CD4-positive, alpha-beta T cell treated with Interleukin-10 for 1 hour (primary cell): ENCODE measurements around the gene MYH14.
A peak's percentile ranks its signal among the peaks of the same experiment; 100 is the strongest.
"Not testable (repeated sequence)": the region's sequence is repeated elsewhere in the genome, so short reads cannot be mapped to it uniquely, and the experiment has no call there.

Experiments
- DNase-seq: peaks from one replicate; pipeline ENCODE4 v3.0.0-alpha.2; 2020

Gene MYH14

DNA sequence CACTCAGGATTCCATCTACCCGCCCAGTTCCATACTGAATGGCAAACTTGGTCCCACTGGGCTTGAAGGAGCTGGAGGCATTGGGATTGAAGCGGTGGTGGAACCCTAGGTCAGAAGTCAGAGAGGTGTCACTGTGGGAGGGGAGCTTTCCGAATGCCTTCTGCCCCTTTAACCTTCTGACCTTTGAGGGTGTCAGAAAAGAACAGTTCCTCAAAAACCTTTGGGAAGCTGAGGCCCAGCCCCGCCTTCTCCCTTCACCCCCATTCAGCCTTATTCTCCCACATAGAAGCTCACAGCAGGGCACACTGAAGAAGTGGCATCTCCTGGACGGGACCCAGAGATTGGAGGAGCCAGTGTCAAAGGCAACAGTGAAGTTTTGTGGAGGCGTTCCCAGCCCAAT is 133.6 kb downstream of the MYH14 start:
- not testable (repeated sequence) for DNase-seq

DNA sequence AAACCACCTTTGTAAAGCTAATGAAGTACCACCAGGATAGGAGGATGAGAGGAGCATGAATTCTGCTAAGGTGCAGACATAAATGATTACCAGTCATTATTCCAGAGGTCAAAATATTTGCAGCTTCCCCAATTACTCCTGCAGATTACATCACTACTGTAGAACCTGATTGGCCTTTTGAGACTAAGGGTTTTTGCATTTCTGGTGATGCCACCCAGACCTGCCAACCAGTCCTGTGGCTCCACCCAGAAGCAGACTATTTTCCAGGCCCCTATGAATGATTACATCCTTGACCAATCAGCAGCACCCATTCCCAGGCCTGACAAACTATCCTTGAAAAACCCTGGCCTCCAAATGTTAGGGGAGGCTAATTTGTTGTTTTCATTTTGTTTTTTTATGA is 136.9 kb downstream of the MYH14 start:
- no peak for DNase-seq

DNA sequence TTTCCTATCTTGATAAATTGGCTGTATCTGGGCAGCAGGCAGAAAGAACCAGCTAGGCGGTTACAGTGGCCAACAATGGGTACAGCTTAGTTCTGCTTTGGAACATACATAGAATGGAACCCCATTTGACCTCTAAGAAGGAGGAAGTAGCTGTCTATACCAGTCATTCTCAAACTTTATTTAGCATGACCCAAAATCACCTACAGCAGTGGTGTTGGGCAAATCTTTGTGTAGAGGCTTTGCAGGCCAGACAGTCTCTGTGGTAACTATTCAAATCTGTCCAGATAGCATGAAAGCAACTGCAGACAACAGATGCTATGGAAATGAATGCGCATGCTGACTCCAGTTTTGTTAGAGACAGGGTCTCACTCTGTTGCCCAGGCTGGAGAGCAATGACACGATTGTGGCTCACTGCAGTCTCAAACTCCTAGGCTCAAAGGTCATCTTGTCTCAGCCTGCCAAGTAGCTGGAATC is 137.7 kb downstream of the MYH14 start:
- DNase-seq = no peak

DNA sequence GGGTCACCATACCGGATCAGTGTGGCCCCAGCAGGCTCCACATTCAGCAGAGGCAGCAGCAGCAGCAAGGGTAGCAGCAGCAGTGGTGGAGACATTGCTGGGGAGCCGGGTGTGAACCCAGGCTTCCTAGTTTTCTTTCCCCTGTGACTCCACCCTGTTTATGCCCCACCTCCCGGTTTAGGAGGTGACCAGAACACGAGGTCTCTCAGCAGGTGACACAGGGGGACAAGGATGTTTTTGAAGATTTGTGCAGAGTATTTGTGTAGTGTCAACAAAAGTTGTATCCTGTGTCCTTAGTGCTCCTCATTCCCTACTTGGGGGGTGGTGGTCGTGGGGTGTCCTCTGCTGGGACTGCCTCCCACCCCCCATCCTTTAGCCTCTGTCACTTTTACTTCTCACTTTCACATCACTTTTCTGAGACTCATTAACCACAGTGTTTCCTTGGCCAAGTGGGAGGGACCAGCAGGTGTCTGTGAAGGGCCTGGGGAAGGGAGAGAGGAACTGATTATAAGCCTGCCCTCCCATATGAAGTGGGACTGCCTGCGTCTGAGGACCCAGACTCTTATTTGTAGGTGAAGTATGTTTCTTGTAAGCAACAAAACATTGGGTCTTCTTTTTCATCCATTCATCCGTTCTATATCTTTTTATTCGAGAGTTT is 141.4 kb downstream of the MYH14 start:
- DNase-seq = no peak

DNA sequence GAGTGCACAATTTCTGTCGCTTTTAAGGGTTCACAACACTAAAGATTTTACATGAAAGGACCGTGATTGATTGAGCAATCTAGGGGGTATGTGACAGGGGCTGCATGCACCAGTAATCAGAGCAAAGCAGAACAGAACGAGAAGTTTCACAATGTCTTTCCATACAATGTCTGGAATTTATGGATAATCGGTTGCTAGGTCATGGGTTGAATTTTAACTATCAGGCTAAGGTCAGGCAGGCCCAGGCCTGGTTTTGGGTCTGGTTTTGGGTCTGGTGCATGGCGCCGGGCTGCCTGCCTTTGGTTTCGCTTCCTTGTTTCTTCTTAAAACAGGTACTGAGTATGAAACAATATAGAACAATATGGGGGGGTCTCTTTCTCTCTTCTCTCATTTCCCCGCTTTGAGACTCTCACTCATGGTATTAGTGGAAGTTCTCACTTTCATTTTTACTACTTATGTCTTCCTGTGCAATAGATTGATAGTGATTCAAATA is 143.7 kb downstream of the MYH14 start:
- DNase-seq = not testable (repeated sequence)

DNA sequence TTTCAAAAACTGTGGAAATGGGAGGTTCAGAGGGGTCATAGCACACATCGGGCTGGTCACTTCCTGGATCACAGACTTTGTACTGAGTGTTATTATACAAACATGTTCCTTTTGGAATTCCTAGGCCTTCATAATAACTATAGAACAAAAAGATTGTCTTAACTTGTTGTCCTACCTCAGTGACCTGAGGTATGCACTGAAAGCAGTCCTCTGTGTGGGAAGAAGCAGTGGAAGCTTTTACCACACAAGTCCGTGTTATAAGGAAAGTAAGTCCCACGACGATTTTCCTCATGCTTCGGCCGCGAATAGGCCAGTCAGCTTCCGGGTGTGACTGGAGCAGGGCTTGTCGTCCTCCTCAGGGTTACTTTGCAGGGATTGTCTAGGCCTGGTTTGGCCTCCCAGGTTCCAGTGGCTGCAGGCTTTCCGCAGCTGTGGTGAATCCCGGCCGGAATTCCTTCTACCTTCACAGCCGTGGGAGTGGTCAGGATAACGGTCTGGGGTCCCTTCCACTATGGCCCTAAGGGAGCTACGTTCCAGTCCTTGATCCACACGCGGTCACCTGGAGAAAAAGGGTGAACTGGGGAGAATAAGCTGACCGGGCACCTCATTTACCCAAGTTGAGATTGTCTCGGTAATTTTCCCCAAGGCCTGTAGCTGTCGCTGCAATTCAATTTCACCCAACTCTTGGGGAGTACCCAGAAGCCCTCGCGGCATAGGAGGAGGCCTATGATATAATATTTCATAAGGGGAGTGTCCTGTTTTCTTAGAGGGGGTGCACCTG is 146.0 kb downstream of the MYH14 start:
- DNase-seq = no peak

DNA sequence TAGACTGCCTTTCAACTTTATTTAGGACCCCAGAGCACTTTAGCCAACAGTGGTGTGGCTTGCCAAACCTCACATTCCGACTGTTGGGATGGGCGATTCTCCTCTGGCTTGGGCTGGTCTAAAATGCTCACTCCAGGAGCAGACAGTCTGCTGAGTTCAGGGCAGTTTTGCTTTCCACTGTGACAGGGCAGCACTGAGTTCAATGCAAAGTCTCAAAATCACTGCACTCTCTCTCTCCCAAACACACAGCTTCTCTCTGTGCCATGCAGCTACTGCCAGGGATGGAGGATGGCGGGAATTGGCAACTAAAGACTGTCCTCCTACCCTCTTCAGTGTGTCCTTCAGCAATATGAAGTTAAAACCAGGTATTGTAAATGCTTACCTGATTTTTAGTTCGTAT is 148.8 kb downstream of the MYH14 start:
- no peak for DNase-seq

DNA sequence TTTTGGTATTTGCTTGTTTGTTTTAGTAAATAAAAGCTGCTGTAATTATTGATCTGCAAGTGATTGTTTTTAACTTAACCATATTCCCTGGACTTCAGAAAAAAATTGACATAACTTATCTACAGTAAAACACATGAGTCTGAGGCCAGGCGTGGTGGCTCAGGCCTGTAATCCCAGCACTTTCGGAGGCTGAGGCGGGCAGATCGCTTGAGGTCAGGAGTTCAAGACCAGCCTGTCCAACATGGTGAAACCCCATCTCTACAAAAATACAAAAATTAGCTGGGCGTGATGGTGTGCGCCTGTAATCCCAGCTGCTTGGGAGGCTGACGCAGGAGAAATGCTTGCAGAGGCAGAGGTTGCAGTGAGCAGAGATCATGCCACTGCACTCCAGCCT is 150.1 kb downstream of the MYH14 start:
- DNase-seq = not testable (repeated sequence)

DNA sequence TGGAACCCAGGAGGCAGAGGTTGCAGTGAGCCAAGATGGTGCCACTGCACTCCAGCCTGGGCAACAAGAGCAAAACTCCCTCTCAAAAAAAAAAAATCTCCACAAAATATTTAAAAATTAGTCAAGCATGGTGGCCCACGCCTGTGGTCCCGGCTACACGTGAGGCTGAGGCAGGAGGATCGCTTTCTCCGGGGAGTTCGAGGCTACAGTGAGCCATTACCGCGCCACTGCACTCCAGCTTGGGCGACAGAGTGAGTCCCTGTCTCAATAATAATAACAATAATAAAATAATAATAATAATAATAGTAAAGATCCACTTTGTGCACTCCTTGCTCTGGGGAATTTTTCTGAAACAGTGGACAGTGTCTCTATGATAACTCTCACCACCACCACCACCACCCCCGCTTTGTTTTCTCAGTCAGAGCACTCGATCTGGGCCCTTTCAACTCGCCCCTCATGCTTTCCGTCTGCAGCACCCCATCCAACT is 153.3 kb downstream of the MYH14 start:
- no peak for DNase-seq

DNA sequence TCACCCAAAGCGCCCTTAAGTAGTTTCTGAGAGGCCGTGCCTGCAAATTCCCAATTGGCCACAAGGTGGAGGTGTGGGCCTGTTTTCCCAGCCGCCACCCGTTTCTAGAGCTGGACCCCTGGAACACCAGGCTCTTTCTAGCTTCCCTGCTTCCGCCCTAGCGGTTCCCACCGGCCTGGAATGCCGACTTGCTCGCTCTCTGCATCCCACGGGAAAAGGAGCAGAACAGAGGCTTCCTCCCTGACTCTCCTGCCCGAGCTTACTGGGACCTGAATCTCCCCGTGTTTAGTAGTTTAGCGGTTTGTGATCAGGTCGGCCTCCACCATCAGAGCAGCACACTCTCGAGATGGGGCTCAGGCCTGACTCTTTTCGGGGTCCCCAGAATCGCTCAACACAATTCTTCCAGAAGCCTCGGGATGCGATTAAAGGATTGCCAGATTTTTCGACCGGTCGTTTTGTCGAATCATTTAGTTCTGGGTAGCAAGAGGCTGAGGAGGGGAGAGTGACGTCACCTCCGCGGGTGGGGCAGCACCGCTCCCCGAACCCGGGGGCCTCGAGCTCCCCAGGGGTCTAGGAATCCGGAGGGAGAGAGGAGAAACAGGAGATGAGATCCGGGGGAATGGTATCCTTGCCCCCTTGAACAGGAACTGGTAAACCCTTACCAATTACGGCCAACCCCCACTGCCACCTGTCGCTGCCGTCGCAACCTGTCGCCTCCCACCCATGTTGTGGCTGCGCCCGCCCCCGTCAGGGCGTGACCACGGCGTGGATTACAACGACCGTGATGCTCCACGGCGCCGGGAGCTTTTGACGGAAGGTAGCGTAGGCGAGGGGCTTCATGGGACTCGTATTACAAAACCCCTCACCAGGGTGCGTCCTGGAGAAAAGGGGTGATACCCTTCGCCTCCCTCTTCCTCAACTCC is 154.0 kb downstream of the MYH14 start:
- DNase-seq = peak; percentile 92

DNA sequence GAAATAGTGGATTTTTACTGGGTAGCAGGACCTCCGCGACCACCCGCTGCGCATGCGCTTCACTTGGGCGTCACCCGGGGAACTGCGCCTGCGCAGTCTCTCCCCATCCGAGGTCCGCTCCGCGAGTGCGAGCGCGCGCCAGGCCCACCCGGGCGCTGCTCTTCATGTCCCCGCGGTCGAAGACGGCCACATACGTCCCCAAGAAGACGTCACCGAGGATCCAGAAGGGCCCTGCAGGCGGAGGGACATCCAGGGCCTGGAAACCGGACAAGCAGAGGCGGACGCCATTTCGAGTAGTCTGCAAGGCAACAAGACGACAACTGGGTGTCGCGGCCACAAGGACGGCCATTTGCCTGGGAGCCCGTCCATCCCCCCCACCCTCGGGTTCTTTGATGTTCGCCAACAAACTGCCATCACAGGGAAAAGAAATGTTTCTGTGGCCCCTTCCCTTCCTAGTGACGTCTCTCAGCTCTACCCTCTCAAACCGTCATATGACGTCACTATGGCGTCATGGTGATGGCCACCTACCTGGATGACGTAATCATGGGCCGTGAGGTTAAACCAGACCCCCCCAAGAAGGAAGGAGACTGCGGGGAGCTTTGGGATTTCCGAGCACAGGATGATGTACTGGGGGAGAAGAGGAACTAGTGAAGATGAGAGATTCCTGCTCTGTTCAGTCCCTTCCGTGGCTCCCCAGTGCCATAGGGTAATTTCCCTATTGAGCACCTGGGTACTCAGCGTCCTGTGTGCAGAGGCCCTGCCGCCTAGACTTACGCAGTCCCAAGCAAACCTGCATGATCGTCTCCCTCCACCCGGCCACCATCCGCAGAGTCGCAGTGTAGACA is 155.3 kb downstream of the MYH14 start:
- peak; percentile 88 for DNase-seq

DNA sequence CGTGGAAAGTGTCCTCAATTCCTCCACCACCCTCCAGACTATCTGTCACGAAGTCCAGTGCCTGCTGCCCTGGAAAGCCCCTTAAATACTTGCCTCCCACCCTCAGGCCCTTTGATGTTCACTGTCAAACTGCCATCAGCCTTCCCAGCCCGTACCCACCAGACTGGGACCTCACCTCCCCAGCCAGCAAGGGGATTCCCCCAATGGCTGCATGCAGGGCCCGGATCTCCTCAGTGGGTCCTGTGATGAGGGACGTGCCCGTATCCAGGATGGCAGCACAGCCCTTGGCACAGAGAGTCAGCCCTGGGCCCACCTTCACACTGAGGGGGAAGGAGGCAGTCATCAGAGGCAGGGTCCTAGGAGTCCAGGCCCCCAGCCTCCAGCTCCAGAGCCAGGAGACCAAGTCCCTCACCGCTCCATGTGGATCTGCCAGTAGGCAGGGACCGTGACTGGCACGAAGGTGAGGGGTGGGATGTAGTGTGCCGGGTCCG is 156.0 kb downstream of the MYH14 start:
- peak; percentile 33 for DNase-seq
